Panc1 (cell line): ENCODE results near the gene PSTPIP1.
"Not testable (repeated sequence)": the region's sequence is repeated elsewhere in the genome, so short reads cannot be mapped to it uniquely, and the experiment has no call there.

Experiments
- TCF7L2 ChIP-seq: IDR thresholded peaks from 2 replicates; pipeline ENCODE4 v1.6.1; 2011; ENCODE audit warnings: mild to moderate bottlenecking, low read depth, low read length, inconsistent platforms
- TF ChIP-seq, protein P1 (sequence below): fragments of 450-650 bp; IDR thresholded peaks from 2 replicates; pipeline ENCODE4 v1.5.1; 2017; ENCODE audit warnings: mild to moderate bottlenecking

- TF ChIP-seq TCF7L2, result not testable (repeated sequence)
- TF ChIP-seq, protein P1, sequence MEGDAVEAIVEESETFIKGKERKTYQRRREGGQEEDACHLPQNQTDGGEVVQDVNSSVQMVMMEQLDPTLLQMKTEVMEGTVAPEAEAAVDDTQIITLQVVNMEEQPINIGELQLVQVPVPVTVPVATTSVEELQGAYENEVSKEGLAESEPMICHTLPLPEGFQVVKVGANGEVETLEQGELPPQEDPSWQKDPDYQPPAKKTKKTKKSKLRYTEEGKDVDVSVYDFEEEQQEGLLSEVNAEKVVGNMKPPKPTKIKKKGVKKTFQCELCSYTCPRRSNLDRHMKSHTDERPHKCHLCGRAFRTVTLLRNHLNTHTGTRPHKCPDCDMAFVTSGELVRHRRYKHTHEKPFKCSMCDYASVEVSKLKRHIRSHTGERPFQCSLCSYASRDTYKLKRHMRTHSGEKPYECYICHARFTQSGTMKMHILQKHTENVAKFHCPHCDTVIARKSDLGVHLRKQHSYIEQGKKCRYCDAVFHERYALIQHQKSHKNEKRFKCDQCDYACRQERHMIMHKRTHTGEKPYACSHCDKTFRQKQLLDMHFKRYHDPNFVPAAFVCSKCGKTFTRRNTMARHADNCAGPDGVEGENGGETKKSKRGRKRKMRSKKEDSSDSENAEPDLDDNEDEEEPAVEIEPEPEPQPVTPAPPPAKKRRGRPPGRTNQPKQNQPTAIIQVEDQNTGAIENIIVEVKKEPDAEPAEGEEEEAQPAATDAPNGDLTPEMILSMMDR, result not testable (repeated sequence)
Observed at GRCh38 chr15:76966051-76966450, 28.9 kb upstream of the PSTPIP1 start.
